ENCODE data around the gene RPTOR.

DNA sequence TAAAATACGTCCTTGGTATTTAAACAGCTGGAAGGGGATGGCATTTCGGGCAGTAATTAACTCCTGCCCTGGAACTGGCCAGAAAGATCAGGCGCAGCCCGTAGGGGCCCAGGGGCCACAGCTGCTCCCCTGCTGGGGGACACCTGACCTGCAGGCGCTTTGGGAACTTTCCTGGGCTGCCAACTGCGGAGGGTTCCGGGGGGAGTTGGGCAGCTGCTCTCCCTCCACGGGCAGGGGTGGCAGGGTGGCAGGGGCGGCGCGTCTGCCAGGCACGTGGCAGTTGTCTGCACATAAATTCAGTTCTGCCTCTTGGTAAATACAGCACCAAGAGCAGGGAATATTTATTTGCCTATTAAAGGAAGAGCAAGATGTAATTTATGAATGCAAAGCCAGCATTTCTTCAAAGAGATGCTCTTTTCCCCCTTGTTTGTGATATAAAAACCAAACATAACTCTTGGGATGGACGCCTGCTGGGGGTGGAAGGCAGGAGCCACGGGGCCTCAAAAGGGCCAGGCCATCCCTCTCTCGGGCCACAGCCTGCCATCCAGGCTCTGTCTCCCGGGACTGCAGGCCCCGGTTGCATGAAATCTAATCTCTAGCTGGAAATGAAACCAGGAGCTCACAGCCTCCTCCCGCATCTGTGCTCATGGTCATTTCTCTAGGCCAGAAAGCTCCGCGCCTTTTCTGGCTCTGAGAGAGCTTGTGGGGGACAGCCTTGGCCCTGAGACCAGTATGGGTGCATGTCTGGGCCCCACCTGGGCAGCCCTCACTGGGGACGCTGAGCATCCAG is 417.1 kb downstream of the RPTOR start:
- TF ChIP-seq EZH2 (IDR thresholded peaks at IDR 0.05; ENCODE audit: borderline replicate concordance, insufficient read depth, low read length, poor library complexity, severe bottlenecking) (no peak), CTCF (IDR thresholded peaks at IDR 0.05; ENCODE audit: poor library complexity, severe bottlenecking) (no peak), TAF1 (IDR thresholded peaks at IDR 0.05; ENCODE audit: low read depth) (no peak), POLR2AphosphoS5 (IDR thresholded peaks at IDR 0.05) (no peak), MXI1 (conservative IDR thresholded peaks at IDR 0.05; ENCODE audit: poor library complexity, severe bottlenecking) (no peak), EP300 (conservative IDR thresholded peaks at IDR 0.05; ENCODE audit: poor library complexity, severe bottlenecking) (no peak)
- TF ChIP-seq, protein P1, sequence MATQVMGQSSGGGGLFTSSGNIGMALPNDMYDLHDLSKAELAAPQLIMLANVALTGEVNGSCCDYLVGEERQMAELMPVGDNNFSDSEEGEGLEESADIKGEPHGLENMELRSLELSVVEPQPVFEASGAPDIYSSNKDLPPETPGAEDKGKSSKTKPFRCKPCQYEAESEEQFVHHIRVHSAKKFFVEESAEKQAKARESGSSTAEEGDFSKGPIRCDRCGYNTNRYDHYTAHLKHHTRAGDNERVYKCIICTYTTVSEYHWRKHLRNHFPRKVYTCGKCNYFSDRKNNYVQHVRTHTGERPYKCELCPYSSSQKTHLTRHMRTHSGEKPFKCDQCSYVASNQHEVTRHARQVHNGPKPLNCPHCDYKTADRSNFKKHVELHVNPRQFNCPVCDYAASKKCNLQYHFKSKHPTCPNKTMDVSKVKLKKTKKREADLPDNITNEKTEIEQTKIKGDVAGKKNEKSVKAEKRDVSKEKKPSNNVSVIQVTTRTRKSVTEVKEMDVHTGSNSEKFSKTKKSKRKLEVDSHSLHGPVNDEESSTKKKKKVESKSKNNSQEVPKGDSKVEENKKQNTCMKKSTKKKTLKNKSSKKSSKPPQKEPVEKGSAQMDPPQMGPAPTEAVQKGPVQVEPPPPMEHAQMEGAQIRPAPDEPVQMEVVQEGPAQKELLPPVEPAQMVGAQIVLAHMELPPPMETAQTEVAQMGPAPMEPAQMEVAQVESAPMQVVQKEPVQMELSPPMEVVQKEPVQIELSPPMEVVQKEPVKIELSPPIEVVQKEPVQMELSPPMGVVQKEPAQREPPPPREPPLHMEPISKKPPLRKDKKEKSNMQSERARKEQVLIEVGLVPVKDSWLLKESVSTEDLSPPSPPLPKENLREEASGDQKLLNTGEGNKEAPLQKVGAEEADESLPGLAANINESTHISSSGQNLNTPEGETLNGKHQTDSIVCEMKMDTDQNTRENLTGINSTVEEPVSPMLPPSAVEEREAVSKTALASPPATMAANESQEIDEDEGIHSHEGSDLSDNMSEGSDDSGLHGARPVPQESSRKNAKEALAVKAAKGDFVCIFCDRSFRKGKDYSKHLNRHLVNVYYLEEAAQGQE (IDR thresholded peaks at IDR 0.05; ENCODE audit: borderline replicate concordance) = no peak
